ENCODE results near the gene SIX2.

- no peak for TF ChIP-seq EZH2phosphoT487 (conservative IDR thresholded peaks at IDR 0.05; ENCODE audit: low read length)
- TF ChIP-seq CTCF (IDR thresholded peaks at IDR 0.05; ENCODE audit: insufficient read depth, low read length, poor library complexity, severe bottlenecking) = no peak
Observed at GRCh38 chr2:45043174-45043573, 33.9 kb upstream of the SIX2 start.
